HL-60 (cell line): ENCODE measurements around the gene CDC7.

Source experiments
- DNase-seq, 2 experiments: peaks; one replicate each; pipeline ENCODE4 v3.0.0-alpha.2; 2010 to 2020; ENCODE audit warnings: low read depth in 1 of 2, low spot score in 1 of 2
- H3K27ac ChIP-seq: fragments of 250-450 bp; sonication (Bioruptor Pico); replicated peaks from 2 replicates; pipeline ENCODE4 v1.5.1; 2020; ENCODE audit warnings: mild to moderate bottlenecking, moderate library complexity
- H3K27me3 ChIP-seq: fragments of 250-450 bp; sonication (Bioruptor Pico); 2 replicates; pipeline ENCODE4 v1.5.1; 2021; ENCODE audit warnings: mild to moderate bottlenecking, moderate library complexity; ENCODE audit not compliant: insufficient read depth, poor library complexity, severe bottlenecking
- H3K4me3 ChIP-seq: replicated peaks from 2 replicates; pipeline ENCODE4 v1.5.1; 2011; ENCODE audit warnings: mild to moderate bottlenecking, control low read depth, low read length; ENCODE audit not compliant: insufficient read depth
- CTCF ChIP-seq: IDR thresholded peaks from one replicate; pipeline ENCODE4 v1.5.1; 2011; ENCODE audit warnings: low read length, control low read depth, inconsistent platforms; ENCODE audit not compliant: insufficient read depth
- GABPA ChIP-seq: IDR thresholded peaks from 2 replicates; pipeline ENCODE4 v1.6.1; 2012; ENCODE audit warnings: low read depth
- POLR2AphosphoS5 ChIP-seq: IDR thresholded peaks from 2 replicates; pipeline ENCODE4 v1.6.1; 2012; ENCODE audit warnings: low read depth
- REST ChIP-seq: IDR thresholded peaks from 2 replicates; pipeline ENCODE4 v1.6.1; 2012; ENCODE audit warnings: low read depth; ENCODE audit not compliant: insufficient replicate concordance
- SPI1 ChIP-seq: IDR thresholded peaks from 2 replicates; pipeline ENCODE4 v1.6.1; 2012; ENCODE audit warnings: low read depth, mild to moderate bottlenecking, borderline replicate concordance

Gene CDC7

DNA sequence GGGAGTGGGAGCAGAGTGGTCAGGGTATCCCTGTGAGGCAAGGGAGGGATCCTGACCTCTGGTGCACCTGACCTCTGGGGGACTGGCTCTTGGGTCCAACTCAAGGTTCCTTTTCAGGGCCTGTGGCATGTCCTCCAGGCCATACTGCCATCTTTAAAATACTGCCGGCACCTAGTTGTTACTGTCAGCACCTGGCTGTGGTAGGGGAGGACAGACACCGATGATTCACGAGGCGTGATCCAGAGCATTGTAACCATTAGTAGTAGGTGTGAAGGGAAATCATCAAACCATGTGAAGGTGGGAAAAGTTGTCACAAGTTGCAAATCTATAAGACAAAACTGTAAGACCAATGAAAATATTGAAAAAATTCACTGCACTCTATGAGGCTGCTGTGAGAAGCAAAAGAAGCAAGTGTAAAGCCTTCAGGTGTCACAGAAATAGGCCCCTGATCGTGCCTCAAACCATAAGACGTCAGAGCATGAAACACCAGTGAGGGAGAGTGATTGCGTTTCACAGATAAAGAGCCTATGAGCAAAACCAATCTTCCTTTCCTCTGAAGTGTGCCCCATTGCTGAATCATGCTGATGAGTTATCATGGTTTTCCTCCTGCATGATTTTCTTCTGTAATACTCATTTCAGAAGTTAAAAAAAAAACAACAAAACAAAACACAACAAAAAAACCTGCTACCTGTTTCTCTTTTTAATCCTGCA is 55.3 kb downstream of the CDC7 start:
- no peak overlapping the region for H3K27ac ChIP-seq
- no peak overlapping the region for H3K4me3 ChIP-seq
- no peak for TF ChIP-seq SPI1
- TF ChIP-seq GABPA, result no peak
- no peak for TF ChIP-seq REST
- no peak for TF ChIP-seq CTCF
- TF ChIP-seq POLR2AphosphoS5, result no peak
- no peaks in the 10 kb centered on the region for H3K27me3 ChIP-seq
- DNase-seq, result no peak

DNA sequence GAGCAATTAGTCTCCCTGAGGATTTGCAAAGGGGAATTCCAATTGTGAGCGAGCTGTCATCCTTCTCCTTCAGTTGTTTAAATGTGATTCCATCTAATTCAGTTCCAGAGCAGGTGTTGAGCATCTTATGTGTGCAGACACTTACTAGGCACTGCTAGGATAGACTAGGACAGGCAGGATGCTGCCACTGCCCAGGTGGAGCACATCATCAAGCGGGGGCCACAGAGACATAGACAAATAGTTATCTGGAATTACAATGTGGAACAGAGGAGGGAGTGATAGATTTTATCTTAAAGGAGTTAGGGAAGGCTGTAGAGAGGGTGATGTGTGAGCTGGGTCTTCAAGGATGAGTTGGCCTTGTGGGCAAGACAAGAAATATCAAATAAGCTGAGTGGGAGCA is 55.9 kb downstream of the CDC7 start:
- DNase-seq, result no peak
- no peak for TF ChIP-seq SPI1
- TF ChIP-seq REST, result no peak
- no peak for TF ChIP-seq CTCF
- TF ChIP-seq POLR2AphosphoS5, result no peak
- TF ChIP-seq GABPA, result no peak
- Histone ChIP-seq H3K27me3 (no peaks in the 10 kb centered on the region), H3K4me3 (no peak overlapping the region), H3K27ac (no peak overlapping the region)

- DNase-seq, result no peak
- no peaks in the 10 kb centered on the region for H3K27me3 ChIP-seq
- H3K27ac ChIP-seq, result no peak overlapping the region
- no peak overlapping the region for H3K4me3 ChIP-seq
- TF ChIP-seq REST (no peak), SPI1 (no peak), POLR2AphosphoS5 (no peak), CTCF (no peak)
These were observed 56.5 kb downstream of the CDC7 start for GRCh38 chr1:91557039-91557690.
